NAMALWA (cell line): Measurements from ENCODE around the gene FITM1.
"Not testable (repeated sequence)": the region's sequence is repeated elsewhere in the genome, so short reads cannot be mapped to it uniquely, and the experiment has no call there.

Source experiments
- DNase-seq: peaks from one replicate; pipeline ENCODE4 v3.0.0-alpha.2; 2015; ENCODE audit warnings: low spot score

The FITM1 gene

DNA sequence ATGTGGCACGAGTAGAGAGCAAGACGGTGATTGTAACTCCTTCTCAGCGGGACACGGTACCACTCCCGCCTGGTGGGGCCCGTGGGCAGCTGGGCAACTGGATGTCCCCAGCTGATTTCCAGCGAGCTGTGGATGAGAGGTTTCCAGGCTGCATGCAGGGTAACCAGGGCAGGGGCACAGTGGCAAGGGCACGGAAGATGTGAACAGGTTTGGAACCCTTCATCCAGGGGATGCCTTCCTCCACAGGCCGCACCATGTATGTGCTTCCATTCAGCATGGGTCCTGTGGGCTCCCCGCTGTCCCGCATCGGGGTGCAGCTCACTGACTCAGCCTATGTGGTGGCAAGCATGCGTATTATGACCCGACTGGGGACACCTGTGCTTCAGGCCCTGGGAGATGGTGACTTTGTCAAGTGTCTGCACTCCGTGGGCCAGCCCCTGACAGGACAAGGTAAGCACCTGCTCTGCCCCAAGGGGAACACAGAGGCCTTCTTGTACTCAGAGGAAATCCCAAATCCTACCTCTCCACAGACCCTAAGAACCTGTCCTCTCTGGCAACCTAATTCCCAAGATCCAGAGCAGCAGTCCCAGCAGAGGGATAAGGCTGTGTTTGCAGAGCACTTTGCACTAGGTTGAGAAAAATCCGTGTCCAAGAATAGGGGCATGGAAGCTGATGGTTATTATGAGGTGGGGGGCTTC lies 32.1 kb upstream of the FITM1 start:
- no peak for DNase-seq

GRCh38 chr14:24098927-24099813 lies 31.3 kb upstream of the FITM1 start:
- DNase-seq, result no peak

- DNase-seq, result no peak
Measured at GRCh38 chr14:24100197-24100981, 30.1 kb upstream of the FITM1 start.

GRCh38 chr14:24100982-24101494 lies 29.4 kb upstream of the FITM1 start:
- no peak for DNase-seq

DNA sequence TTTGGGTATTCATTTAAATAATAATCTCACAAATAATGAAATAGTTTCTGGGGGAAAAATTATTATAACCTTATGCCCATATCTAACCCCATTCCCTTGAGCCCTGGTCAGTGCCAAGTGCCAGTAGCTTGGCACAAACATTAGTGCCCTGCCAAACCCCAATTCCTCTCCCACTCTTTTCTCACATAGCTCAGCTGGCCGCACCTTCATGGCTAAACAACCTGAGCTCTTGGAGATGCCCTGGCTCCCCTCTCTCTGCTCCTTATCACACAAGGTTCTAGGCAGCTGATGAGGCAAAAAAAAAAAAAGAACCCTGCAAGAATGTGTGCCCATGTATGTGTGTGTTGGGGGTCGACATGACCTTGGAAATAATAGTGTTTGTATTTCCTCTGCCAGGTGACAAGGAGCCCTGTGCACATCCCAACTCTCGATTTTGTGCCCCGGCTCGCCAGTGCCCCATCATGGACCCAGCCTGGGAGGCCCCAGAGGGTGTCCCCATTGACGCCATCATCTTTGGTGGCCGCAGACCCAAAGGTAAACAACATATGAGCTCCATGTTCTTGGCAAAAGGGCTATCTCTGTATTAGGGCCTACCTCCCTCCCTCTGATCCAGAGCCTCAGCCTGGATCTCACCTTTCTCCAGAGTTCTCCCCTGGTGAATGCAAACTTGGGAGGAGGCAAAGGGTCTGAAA lies 28.0 kb upstream of the FITM1 start:
- no peak for DNase-seq

GRCh38 chr14:24103451-24103850 lies 27.0 kb upstream of the FITM1 start:
- DNase-seq, result no peak

DNA sequence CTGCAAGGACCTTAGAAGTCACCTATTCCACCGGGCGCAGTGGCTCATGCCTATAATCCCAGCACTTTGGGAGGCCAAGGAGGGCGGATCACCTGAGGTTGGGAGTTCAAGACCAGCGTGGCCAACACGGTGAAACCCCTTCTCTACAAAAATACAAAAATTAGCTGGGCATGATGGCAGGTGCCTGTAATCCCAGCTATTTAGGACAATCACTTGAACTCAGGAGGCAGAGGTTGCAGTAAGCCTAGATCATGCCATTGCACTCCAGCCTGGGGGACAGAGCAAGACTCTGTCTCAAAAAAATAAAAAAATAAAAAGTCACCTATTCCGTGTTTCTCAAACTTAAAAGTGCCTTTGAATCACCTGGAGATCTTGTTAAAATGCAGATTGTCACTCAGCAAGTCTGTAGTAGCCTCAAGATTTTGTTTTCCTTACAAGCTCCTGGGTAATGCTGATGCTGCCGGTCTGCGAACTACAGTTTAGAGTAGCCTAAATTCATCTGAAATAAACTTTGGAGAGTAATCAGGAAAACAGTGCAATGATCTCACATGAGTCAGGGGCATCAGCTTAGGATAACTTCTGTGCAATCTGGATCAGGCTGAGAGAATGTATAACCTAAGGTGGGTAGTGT lies 24.7 kb upstream of the FITM1 start:
- DNase-seq, result not testable (repeated sequence)

DNA sequence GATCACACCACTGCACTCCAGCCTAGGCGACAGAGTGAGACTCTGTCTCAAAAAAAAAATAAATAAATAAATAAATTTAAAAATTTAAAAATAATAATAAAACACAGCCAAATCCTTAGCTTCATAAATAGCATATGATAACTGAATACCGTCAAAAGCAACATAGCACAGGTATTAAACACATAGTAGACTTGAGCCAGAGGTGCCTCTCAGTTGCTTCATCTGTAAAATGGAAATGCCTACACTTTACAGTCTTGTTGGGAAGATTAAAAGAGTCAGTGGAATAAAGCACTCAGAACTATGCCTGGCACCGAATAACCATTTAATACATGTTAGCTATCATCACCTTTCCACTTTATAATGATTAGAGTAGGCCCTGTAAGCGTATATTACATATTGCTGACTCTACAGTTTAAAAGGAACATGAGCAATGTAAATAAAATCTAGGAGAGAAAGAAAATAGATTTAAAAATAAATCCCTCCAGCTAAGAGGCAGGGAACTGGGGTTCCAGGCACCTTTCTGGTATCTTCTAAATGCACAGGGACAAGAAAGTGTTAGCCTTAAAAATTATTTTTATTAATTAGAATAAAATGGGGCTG lies 23.7 kb upstream of the FITM1 start:
- DNase-seq, result no peak

DNA sequence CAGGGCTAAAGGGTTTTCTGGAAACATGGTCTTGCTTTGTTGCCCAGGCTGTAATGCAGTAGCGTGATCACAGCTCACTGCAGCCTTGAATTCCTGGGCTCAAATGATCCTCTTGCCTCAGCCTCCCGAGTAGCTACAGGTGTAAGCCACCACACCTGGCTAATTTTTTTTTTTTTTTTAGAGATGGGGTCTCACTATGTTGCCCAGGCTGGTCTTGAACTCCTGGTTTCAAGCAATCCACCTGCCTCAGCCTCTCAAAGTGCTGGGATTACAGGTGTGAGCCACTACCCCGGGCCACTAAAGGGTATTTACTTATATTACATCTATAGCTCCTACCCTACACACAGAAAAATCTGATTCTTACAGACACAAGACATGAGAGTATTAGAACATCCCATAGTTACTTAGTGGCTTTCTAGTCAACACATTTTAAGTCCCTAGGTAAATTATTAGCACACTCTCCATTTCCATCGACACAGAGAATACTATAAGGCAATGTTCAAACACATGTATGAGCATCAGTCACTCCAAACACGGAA lies 22.1 kb upstream of the FITM1 start:
- DNase-seq, result no peak

GRCh38 chr14:24110060-24110459 lies 20.4 kb upstream of the FITM1 start:
- no peak for DNase-seq

- DNase-seq, result no peak
Measured at GRCh38 chr14:24110523-24110922, 19.9 kb upstream of the FITM1 start.

DNA sequence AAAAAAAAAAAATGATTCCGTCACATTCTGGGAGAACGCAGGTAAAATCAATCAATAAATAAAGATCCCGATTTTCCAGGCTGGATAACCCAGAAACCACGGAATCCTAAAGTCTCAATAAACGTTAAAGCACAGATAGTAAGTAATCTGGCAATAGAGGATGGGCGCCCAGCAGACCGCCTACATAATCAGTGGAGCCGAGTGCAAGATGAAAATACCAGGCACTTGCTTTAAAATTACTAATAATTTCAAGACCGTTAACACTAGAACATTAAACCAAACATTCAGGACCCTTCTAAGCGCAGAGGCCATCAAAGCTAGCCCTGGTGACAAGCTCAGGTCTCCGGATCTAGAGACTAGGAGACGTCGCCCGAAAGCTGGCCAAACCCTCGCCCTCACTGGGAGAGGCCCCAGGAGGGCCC lies 17.1 kb upstream of the FITM1 start:
- no peak for DNase-seq

DNA sequence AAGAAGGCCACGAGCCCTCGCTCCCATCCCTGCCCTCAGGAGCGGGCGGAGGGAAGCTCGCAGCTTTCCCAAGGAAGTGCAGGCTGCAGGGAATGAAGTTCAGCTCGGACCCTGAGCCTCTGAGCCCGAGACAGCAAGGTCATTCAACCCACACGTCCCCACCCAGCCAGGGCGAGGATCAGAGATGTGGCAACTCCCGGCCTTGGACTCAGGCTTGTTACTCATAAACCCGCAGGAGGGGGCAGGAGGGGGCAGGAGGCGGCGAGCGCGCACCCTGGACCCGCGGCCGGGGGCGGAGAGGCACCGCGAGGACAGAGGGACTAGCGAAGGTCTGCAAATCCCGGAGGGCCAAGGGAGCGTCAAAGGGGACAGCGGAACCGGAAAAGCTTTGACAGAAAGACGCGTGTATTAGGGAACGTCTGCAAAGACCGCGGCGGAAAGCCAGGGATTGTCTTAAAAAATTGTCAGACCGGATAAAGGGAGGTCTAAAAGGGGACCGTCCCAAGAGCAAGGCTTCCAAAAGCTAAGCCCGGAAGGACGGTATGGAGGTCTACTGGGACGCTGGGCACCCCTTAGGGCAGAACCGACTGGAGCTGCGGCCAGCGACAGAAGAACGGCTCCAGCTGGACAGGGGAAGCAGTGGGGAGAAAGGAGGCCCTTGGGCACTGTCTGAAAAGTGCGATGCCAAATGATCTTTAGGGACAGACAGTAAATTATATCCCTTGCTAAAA lies 16.5 kb upstream of the FITM1 start:
- peak; percentile 93 for DNase-seq

DNA sequence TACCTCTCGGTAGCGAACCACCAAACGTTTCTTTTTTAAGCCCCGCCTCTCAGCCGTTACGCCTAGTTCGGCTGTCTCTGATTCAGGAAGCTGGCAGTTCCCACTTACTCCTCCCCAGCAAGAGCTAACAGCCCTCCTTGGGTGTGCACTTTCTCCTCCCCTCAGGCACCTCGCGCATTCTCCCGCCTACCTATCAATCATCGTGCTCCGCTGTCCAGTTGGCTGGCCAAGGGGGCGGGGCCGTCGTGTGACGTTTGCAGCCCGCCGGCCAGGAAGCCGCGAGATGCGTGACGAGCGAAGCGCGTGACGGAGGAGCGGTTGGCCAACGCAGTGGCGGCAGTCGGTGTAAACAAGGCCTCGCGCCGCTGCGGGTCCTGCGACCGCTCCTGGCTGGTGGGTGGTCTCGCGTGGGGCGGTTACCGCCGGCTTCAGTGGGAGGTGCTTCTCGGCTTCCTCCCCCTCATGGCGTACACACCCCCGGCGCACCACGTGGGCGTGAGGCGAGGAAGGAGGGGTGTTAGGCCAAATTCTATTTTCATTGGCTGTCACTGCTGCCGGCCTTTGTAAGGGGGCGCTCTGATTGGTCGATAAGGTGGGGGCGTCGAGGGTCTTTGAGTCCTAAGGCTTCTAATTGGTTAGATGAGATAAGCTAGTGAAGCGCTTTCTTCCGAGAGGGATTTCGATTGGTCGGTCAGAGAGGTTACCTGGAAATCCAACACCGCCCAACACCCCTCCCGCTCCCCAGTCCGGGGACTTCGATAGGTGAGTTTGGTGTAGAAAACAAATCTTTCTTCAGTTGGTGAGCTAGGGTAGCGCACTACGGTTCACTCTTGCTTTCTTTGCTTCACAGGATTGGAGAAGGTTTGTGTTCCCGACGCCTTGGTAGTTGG lies 15.7 kb upstream of the FITM1 start, which contains the start of the genes DCAF11 and NRL:
Gene DCAF11, plus strand, starts transcription at position 246 of the 890 bp plus-strand sequence. CDS start 818 bp downstream, outside the sequence.
Gene NRL, minus strand, starts transcription at position 418 of the 890 bp plus-strand sequence. CDS start 32,101 bp downstream, outside the sequence.
- peak; percentile 100 for DNase-seq

- DNase-seq, result no peak
Measured at GRCh38 chr14:24115422-24116127, 14.9 kb upstream of the FITM1 start.

DNA sequence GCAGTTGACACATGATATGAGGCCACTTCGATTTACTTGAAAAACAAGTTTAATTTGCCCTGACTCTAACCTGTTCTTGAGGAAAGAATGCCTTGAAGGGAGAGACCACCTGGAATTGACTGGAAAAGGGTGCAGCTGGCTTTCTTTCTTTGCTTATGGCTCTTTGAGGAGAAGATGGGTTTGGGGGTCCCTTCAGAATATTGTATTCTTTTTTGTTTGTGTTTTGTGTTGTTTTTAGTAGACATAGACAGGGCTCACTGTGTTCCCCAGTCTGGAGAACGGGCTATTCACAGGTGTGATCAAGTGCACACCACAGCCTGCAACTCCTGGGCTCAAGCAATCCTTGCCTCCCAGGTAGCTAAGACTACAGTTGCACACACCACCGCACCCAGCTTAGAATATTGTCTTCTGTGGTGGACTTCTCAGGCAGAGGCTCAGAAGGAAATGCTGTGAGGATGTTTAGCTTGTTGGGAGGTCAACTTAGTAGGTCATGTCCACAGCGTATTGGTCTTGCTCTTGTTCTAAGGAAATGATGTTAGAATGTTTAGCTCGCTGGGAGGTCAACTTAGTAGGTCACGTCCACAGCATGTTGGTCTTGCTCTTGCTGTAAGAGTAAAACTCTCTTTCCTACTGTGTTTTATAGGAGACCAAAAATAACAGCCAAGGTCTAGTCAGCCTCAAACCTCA lies 14.2 kb upstream of the FITM1 start:
- no peak for DNase-seq

DNA sequence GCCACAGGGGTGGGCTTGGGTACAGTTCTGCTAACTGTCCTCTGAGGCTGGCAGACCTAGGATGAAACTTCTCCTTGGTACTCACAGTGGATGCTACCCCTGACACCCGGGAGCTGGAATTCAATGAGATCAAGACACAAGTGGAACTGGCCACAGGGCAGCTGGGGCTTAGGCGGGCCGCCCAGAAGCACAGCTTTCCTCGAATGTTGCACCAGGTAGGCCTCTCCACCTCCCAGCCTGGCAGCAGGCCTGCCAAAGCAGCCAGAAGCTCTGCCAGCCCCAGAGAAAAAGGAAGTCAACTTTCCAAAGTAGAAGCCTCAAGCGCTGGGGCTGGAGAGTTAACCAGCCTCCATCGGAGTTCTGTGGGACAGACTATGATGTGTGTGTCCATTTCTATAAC lies 13.3 kb upstream of the FITM1 start:
- DNase-seq, result no peak
